ENCODE results near the gene BCAS1. TPM values are rescaled to one million over a fixed set of nuclear protein-coding genes. Genes with fewer than 3 reads are reported as not detected.

Gene BCAS1
- total RNA-seq, 1 donor from 2014 or later, result 0.81 TPM

DNA sequence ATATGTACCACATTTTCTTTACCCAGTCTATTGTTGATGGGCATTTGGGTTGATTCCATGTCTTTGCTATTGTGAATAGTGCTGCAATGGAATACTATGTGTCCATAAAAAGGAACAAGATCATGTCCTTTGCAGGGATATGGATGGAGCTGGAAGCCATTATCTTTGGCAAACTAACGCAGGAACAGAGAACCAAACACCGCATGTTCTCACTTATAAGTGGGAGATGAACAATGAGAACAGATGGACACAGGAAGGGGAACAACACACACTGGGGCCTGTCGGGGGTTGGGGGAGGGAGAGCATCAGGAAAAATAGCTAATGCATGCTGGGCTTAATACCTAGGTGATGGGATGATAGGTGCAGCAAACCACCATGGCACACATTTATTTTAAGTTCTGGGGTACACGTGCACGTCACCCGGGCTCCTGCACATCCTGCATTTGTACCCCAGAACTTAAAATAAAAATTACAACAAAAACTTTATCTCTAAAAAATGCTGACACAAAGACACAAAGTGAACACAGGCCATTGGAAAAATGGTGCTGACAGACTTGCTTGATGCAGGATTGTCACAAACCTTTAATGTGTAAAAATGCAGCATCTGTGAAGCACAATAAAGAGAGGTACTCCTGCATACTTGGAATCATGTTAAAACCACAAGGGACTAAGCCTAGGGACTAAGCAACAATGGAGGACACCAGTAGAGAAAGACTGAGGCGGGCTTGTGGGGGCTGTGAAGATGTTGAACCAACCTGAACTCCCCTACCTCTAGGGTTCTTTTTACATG, 48.8 kb downstream of the BCAS1 start:
- Histone ChIP-seq H3K27ac (no peak overlapping the region), H3K36me3 (no peaks in the 10 kb centered on the region), H3K27me3 (no peaks in the 10 kb centered on the region), H3K9me3 (no peaks in the 10 kb centered on the region), H3K4me1 (no peaks in the 10 kb centered on the region), H3K4me3 (no peak overlapping the region)
- DNase-seq, result no peak
- no peak for ATAC-seq
- intact Hi-C loops (cut with DNase I), result no loop called here
- TF ChIP-seq, protein P1, sequence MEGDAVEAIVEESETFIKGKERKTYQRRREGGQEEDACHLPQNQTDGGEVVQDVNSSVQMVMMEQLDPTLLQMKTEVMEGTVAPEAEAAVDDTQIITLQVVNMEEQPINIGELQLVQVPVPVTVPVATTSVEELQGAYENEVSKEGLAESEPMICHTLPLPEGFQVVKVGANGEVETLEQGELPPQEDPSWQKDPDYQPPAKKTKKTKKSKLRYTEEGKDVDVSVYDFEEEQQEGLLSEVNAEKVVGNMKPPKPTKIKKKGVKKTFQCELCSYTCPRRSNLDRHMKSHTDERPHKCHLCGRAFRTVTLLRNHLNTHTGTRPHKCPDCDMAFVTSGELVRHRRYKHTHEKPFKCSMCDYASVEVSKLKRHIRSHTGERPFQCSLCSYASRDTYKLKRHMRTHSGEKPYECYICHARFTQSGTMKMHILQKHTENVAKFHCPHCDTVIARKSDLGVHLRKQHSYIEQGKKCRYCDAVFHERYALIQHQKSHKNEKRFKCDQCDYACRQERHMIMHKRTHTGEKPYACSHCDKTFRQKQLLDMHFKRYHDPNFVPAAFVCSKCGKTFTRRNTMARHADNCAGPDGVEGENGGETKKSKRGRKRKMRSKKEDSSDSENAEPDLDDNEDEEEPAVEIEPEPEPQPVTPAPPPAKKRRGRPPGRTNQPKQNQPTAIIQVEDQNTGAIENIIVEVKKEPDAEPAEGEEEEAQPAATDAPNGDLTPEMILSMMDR (IDR thresholded peaks at IDR 0.05), result no peak

DNA sequence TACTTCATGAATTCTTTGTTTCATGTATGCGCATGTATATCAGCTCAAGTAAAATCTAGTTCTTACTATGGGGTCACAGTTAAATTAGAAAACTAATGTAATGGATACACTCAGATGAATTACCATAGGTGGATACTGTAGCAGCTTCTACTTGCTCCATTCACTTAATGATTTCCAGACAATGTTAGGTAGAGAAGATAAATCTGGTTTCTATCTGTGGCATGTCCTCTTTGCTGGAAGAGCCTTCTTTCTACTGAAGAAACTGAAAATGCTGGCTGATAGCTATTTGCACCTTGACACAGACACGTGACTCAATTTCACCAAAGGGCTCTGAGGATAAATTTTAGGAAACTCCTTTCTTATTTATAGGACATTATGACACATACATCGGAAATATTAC, 49.5 kb downstream of the BCAS1 start:
- H3K27me3 ChIP-seq, result no peaks in the 10 kb centered on the region
- H3K36me3 ChIP-seq, result no peaks in the 10 kb centered on the region
- no peak overlapping the region for H3K27ac ChIP-seq
- DNase-seq (no peak), ATAC-seq (no peak)
- TF ChIP-seq, protein P1 (IDR thresholded peaks at IDR 0.05), result no peak
- intact Hi-C loops (cut with DNase I), result no loop called here
- no peaks in the 10 kb centered on the region for H3K4me1 ChIP-seq
- H3K9me3 ChIP-seq, result no peaks in the 10 kb centered on the region
- no peak overlapping the region for H3K4me3 ChIP-seq

DNA sequence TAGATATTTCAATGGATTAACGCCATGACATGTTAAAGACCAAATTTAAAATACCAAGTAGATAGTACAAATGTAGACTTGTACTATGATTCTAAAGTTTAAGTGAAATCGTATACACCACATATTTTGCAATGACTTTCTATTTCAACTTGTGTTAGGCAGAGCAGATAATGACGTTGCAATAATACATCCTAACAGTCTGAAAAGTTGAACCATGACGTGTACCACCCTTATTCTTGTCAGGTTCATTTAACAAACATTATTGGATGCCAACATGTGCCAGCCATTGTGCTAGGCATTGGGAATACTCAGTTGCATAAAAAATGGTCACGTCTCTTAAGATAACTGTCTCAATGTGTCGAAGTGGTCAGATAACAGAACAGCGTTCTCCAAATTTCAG, 50.0 kb downstream of the BCAS1 start:
- intact Hi-C loops (cut with DNase I), result no loop called here
- H3K27ac ChIP-seq, result no peak overlapping the region
- no peaks in the 10 kb centered on the region for H3K4me1 ChIP-seq
- DNase-seq (no peak), ATAC-seq (no peak)
- no peaks in the 10 kb centered on the region for H3K27me3 ChIP-seq
- no peak overlapping the region for H3K4me3 ChIP-seq
- TF ChIP-seq, protein P1 (IDR thresholded peaks at IDR 0.05), result no peak
- H3K9me3 ChIP-seq, result no peaks in the 10 kb centered on the region
- no peaks in the 10 kb centered on the region for H3K36me3 ChIP-seq

DNA sequence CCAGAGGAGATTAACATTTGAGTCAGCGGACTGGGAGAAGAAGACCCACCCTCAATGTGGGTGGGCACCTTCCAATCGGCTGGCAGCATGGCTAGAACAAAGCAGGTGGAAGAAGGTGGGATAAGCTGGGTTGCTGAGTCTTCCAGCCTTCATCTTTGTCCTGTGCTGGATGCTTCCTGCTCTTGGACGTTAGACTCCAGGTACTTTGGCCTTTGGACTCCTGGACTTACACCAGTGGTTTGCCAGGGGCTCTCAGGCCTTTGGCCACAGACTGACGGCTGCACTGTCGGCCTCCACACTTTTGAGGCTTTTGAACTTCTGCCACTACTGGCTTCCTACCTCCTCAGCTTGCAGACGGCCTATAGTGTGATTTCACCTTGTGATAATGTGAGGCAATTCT, 50.8 kb downstream of the BCAS1 start:
- Histone ChIP-seq H3K27me3 (no peaks in the 10 kb centered on the region), H3K4me3 (no peak overlapping the region), H3K36me3 (no peaks in the 10 kb centered on the region), H3K27ac (no peak overlapping the region), H3K9me3 (no peaks in the 10 kb centered on the region), H3K4me1 (no peaks in the 10 kb centered on the region)
- DNase-seq (no peak), ATAC-seq (no peak)
- TF ChIP-seq, protein P1 (IDR thresholded peaks at IDR 0.05), result no peak
- intact Hi-C loops (cut with DNase I), result no loop called here

DNA sequence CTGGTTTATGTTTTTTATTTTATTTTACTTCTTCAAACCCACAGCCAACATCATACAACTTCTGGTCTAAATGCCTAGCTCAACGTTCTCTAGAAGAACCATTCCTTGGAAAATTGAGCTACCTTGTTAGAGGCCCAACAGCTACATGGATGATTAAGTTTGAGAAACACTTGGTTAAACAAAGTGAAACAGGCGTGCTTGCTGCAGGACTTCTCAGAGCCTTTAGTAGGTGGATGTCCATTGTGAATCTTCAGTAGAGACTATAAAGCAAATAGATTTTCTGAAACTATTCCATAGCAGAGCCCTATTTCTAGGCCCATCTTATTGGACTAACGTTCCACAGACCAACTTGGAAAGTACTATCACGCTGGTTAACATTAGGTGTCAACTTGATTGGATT, 51.3 kb downstream of the BCAS1 start:
- ATAC-seq (no peak), DNase-seq (no peak)
- TF ChIP-seq, protein P1 (IDR thresholded peaks at IDR 0.05), result no peak
- H3K4me1 ChIP-seq, result no peaks in the 10 kb centered on the region
- H3K27me3 ChIP-seq, result no peaks in the 10 kb centered on the region
- H3K27ac ChIP-seq, result no peak overlapping the region
- H3K4me3 ChIP-seq, result no peak overlapping the region
- H3K36me3 ChIP-seq, result no peaks in the 10 kb centered on the region
- H3K9me3 ChIP-seq, result no peaks in the 10 kb centered on the region
- intact Hi-C loops (cut with DNase I), result no loop called here

All from upper lobe of right lung (tissue), 1 donor.